Measurements from ENCODE around the gene SP6. TPM values are rescaled to one million over a fixed set of nuclear protein-coding genes. Genes with fewer than 3 reads are reported as not detected.

Gene SP6
- total RNA-seq, 1 donor, result 0.27 TPM

GRCh38 chr17:47879776-47880454, 29.0 kb upstream of the SP6 start:
- DNase-seq (ENCODE audit: low read depth in 2 of 3, low spot score in 2 of 3), result no peak

DNA sequence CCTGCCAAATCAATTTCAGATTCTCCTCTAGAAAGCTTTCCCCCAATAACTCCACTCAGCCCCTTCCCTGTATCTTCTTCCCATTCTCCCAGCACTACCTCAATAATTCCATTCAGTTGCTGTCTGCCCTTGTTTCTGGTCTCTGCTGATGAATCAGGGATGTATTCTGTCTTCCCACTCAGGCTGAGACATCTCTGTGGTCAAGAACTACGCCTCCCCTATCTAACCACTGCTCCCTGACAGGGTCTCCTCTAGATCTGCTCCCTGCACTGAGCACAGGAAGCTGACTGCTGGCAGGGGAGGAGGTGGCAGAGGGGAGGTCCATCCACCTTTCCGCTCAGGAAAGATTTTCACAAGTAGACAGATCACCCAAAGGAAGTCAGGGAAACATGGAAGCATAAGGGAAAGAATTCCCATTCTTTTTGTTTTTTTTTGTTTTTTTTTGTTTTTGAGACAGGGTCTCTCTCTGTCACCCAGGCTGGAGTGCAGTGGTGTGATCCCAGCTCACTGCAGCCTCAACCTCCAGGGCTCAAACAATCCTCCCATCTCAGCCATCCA, 28.1 kb upstream of the SP6 start:
- no peak for DNase-seq (ENCODE audit: low read depth in 2 of 3, low spot score in 2 of 3)

GRCh38 chr17:47878203-47879027, 27.5 kb upstream of the SP6 start:
- DNase-seq (ENCODE audit: low read depth in 2 of 3, low spot score in 2 of 3), result no peak

DNA sequence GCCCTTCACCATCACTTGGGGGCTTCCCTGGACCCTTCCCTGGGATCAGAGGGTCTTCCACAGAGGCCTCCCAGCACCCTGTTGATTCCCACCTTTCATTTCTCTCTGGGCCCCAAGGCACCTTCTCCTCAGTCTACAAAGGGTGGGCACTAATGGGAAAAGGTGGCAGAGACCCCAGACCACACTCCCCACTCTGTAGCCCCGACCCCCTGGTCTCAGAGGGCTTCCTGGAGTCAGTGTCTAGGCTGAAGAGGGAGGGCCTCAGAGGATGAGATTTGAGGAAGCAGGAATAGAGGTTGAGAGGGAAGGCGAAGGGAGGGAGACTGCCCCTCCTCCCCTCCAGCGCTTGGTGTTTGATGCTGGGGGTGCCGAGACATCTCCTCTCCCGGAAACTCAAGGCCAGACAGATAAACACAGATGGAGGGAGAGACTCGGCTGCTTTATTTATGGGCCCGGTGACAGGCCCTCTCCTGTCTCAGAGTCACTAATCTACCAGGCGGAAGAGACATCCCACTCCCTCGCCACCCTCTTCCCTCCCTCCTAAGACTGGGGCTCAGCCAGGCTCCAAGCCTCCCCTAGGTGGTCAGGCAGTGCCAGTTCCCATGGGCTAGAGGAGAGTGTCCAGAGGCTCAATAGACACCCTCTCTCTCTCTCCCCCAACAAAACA, 26.5 kb upstream of the SP6 start:
- no peak for DNase-seq (ENCODE audit: low read depth in 2 of 3, low spot score in 2 of 3)

- DNase-seq (ENCODE audit: low read depth in 2 of 3, low spot score in 2 of 3), result no peak
Measured at GRCh38 chr17:47875011-47875985, 24.3 kb upstream of the SP6 start.

GRCh38 chr17:47873200-47874090, 22.5 kb upstream of the SP6 start:
- no peak for DNase-seq (ENCODE audit: low read depth in 2 of 3, low spot score in 2 of 3)

GRCh38 chr17:47872651-47873161, 21.7 kb upstream of the SP6 start:
- no peak for DNase-seq (ENCODE audit: low read depth in 2 of 3, low spot score in 2 of 3)

DNA sequence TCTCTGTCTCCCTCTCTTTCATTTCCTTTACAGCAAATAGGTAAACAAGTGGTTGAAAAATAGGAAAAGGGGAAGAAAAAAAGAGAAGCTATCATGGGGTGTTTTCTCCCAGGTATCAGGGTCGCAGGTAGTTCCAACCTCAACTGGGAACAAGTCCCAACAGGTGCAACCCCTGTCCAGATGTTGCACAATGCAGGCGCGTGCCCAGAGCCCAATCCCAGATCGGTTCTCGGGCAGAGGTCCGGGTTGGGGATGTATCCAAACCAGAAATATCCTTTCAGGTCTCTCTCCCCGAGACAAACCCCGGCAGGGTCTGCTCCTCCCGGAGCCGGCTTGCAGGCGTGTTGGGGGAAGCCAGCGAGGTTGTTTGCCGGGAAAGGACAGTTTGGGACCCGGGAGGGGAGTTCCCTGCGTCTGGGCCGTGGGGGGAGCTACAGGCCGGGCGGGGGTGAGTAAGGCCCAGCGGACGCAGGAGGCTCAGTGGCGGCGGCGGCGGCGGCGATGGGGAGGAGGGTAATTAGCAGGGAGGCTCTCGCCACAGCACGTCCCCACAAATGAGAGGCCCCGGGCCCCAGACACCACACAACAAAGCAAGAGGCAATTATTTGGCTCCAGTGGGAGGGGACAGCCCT, 21.2 kb upstream of the SP6 start:
- DNase-seq (ENCODE audit: low read depth in 2 of 3, low spot score in 2 of 3), result no peak

DNA sequence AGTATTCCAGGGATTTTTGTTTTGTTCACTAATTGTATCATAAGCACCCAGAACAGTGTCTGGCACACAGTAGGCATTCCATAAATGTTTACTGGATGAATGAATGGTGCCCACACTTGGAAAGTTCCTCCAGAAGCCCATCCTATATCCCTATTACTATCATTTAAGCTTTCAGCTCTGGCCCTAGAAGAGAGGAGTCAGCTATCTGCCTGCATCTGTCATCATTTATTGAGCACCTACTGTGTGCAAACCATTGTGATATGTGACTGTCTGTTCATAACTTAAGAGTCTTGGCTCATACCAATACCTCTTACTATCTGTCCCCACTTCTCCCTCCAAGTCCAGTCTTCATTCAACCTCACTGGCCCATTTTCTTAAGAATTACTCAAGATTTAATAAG, 20.1 kb upstream of the SP6 start:
- DNase-seq (ENCODE audit: low read depth in 2 of 3, low spot score in 2 of 3), result no peak

- DNase-seq (ENCODE audit: low read depth in 2 of 3, low spot score in 2 of 3), result no peak
Measured at GRCh38 chr17:47870056-47870455, 19.1 kb upstream of the SP6 start.

- DNase-seq (ENCODE audit: low read depth in 2 of 3, low spot score in 2 of 3), result no peak
Measured at GRCh38 chr17:47869114-47869513, 18.2 kb upstream of the SP6 start.

DNA sequence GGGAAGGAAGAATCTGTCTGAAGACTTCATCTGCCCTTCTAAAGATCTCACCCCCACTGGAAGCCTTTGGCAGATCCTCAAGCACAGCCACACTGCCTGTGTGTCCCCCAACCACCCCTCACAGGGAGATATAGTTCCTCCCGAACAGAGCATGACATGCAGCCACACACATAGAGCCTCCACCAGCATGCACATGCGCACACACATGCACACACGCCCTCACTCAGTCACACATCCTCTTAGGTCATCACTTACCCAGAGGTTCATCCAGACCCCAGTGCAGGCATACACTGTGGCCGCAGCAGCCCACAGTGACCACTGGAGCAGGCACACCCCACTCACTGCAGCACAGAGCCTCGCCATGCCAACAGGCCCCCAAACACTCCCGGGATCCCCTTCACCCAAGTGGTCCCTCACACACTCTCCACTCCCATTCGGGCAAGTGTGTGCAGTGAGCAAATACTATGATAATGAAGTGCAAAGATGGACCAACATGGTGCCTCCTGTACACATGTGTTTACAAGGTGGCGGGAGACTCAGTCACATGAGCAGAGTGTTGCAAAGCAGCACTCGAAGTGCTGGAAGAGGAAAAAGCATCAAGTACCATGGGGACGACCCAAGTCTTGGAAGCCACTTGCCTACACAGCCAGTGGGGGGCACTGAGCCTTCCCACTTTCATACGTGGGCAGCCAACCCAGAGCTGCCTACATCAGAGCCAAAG, 17.0 kb upstream of the SP6 start:
- DNase-seq (ENCODE audit: low read depth in 2 of 3, low spot score in 2 of 3), result no peak

GRCh38 chr17:47866941-47867340, 16.0 kb upstream of the SP6 start:
- no peak for DNase-seq (ENCODE audit: low read depth in 2 of 3, low spot score in 2 of 3)

- DNase-seq (ENCODE audit: low read depth in 2 of 3, low spot score in 2 of 3), result no peak
Measured at GRCh38 chr17:47864791-47865216, 13.8 kb upstream of the SP6 start.

DNA sequence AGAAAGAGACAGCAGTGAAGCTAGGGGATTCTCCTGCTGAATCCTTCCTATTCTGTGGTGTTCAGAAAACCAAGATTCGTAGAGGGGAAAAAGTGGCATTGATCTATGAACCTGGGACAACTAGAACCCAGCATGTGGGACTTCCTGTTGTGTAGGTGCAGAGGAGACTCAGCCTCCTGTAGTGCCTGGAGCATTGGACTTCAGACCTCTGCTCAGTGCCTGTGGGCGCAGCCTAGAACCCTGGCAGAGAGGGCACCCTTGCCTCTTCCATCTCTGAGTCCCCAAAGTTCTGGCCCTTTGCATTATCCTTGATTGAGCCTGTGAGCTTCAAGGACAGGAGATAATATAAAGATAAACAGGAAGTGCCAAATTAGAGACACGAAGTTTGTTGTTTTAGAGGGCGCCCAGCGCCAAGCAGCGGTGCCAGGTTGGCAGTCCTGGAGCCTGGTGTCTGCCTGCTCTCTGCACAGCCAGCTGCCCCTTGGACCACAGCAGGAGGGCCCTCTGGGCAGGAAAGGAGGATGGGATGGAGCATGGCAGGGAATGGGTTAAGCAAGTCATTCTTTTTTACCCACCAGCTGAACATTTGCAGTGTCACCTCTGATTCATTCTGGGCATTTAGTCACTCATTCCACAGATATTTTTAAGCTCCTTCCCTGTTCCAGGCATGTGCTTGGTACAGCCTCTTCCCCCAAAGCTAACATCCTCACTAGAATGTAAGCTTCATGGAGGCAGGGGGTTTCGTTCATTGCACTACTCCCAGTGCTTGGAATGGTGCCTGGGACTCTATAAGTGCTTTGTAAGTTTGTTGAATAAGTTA, 11.9 kb upstream of the SP6 start:
- no peak for DNase-seq (ENCODE audit: low read depth in 2 of 3, low spot score in 2 of 3)

DNA sequence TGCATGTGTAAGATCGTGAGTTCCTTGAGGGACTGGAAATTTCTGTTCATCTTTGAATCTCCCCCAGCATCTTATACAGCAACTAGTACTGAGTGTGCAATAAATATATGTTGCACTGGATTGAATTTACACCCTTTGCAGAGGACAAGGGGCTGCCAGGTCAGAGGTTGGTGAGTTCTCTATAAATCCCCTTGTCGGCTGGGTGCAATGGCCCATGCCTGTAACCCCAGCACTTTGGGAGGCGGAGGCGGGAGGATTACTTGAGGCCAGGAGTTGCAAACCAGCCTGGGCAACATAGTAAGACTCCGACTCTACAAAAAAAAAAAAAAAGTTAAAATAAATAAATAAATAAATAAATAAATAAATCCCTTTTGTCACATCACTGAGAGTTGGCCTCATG, 9.4 kb upstream of the SP6 start:
- DNase-seq (ENCODE audit: low read depth in 2 of 3, low spot score in 2 of 3), result no peak
